Activated T-helper 1 cell treated with anti-CD3 and anti-CD28 coated beads, Interleukin-12 subunit alpha, Interleukin-12 subunit beta, Interleukin-2, Interleukin-4 antibody, amounts not matched to agents 30 ng/mL and 10 ng/mL and 1 ng/mL, durations not matched to agents 14 hours and 24 hours and 36 hours (primary cell): ENCODE measurements around the gene GMEB1. TPM values are rescaled to one million over a fixed set of nuclear protein-coding genes. Genes with fewer than 3 reads are reported as not detected.
A peak's percentile ranks its signal among the peaks of the same experiment; 100 is the strongest.
"Not testable (repeated sequence)": the region's sequence is repeated elsewhere in the genome, so short reads cannot be mapped to it uniquely, and the experiment has no call there.

Experiments used
- DNase-seq: peaks from one replicate; pipeline ENCODE4 v3.0.0; 2021; ENCODE audit warnings: low spot score
- H3K27ac Mint-ChIP-seq: one replicate; pipeline ENCODE4 v1.8.0; 2021; ENCODE audit warnings: mild to moderate bottlenecking, mixed read lengths
- H3K27me3 Mint-ChIP-seq: one replicate; pipeline ENCODE4 v1.8.0; 2022; ENCODE audit warnings: mild to moderate bottlenecking, moderate library complexity, mixed read lengths; ENCODE audit not compliant: insufficient read depth
- H3K36me3 Mint-ChIP-seq: one replicate; pipeline ENCODE4 v1.8.0; 2021; ENCODE audit warnings: low read depth, mixed read lengths
- H3K4me1 Mint-ChIP-seq: one replicate; pipeline ENCODE4 v1.8.0; 2021; ENCODE audit warnings: low read depth, mixed read lengths
- H3K4me3 Mint-ChIP-seq: one replicate; pipeline ENCODE4 v1.8.0; 2021; ENCODE audit warnings: mild to moderate bottlenecking, moderate library complexity, mixed read lengths
- H3K9me3 Mint-ChIP-seq: one replicate; pipeline ENCODE4 v1.8.0; 2021; ENCODE audit warnings: mixed read lengths
- intact Hi-C: fragments of 100-400 bp; cut with micrococcal nuclease; formaldehyde crosslinking; loops from one replicate; pipeline ENCODE4 v1.15.1; 2024
- total RNA-seq: library from RNA; stranded (reverse); gene quantifications from 2 replicates; pipeline ENCODE4 v1.2.3, GENCODE V29; 2022

The GMEB1 gene, protein sequence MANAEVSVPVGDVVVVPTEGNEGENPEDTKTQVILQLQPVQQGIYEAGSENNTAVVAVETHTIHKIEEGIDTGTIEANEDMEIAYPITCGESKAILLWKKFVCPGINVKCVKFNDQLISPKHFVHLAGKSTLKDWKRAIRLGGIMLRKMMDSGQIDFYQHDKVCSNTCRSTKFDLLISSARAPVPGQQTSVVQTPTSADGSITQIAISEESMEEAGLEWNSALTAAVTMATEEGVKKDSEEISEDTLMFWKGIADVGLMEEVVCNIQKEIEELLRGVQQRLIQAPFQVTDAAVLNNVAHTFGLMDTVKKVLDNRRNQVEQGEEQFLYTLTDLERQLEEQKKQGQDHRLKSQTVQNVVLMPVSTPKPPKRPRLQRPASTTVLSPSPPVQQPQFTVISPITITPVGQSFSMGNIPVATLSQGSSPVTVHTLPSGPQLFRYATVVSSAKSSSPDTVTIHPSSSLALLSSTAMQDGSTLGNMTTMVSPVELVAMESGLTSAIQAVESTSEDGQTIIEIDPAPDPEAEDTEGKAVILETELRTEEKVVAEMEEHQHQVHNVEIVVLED
- 27.2 and 30.3 TPM in 2 replicates for total RNA-seq

DNA sequence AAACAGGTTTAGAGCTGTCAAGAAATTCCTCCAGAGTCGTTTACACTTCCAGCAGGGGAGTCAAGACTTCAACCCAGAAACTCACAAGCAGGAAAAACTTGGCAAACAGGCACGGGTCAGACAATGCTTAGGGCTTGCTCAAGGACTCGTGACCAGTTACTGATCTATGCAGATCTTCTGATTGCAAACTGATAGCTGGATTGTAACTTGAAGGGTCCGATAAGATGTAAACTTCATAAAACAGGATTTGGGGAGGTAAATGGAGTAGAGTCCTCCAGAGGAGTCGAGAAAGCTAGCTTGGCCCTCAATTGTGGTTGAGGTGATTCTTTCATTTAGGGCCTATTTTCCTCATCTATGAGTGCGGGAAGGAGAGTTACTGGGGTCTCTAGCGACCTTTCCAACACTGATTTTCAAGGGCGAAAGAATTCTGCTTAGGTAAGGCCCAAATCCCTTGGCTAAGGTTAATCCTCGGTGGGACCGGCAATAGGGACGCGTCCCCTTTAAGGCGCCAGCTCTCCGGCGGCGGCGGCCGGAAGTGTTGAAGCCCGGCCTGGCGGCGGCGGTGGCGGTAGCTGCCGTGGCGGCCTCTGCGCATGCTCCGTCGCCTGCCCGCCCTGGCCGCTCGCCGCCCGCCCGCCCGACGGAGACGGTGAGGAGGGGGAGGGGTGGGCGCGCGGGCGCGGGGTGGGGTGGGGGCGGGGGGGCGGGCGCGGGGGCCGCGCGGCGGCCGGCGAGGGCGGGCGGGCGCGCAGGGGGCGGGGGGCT is at the start of gene GMEB1:
TSS of gene GMEB1 (plus strand) at position 594 of the 765 bp plus-strand sequence. CDS start 14,829 bp downstream, outside the sequence.
- intact Hi-C loops = loop anchor here (1.0 to 5.0 kb wide), 6 partner anchors 20 to 512 kb away; partner anchors contain the start of genes RNU11, SRSF4, TAF12 and YTHDF2
- no peaks in the 10 kb centered on the region for H3K27me3 Mint-ChIP-seq
- peaks cover 11% of the 10 kb centered on the region for H3K4me1 Mint-ChIP-seq
- peak within 1 kb of the TSS; percentile 98 for H3K27ac Mint-ChIP-seq
- H3K36me3 Mint-ChIP-seq = peaks cover 3% of the 10 kb centered on the region
- no peaks in the 10 kb centered on the region for H3K9me3 Mint-ChIP-seq
- H3K4me3 Mint-ChIP-seq = peak within 1 kb of the TSS; percentile 90
- peak; percentile 87 for DNase-seq

GRCh38 chr1:28631713-28632112 is 36.9 kb upstream of the GMEB1 start:
- H3K36me3 Mint-ChIP-seq = peaks cover 3% of the 10 kb centered on the region
- peaks cover 9% of the 10 kb centered on the region for H3K4me1 Mint-ChIP-seq
- DNase-seq = no peak
- H3K4me3 Mint-ChIP-seq = no peak overlapping the region
- H3K27me3 Mint-ChIP-seq = no peaks in the 10 kb centered on the region
- intact Hi-C loops = no loop called here
- no peak overlapping the region for H3K27ac Mint-ChIP-seq
- no peaks in the 10 kb centered on the region for H3K9me3 Mint-ChIP-seq

- H3K36me3 Mint-ChIP-seq = peaks cover 4% of the 10 kb centered on the region
- peaks cover 9% of the 10 kb centered on the region for H3K4me1 Mint-ChIP-seq
- intact Hi-C loops = no loop called here
- no peaks in the 10 kb centered on the region for H3K9me3 Mint-ChIP-seq
- H3K27me3 Mint-ChIP-seq = no peaks in the 10 kb centered on the region
- no peak for DNase-seq
- no peak overlapping the region for H3K4me3 Mint-ChIP-seq
- peak overlapping the region; percentile 25 for H3K27ac Mint-ChIP-seq
Measured at GRCh38 chr1:28632560-28632959, 36.0 kb upstream of the GMEB1 start.

DNA sequence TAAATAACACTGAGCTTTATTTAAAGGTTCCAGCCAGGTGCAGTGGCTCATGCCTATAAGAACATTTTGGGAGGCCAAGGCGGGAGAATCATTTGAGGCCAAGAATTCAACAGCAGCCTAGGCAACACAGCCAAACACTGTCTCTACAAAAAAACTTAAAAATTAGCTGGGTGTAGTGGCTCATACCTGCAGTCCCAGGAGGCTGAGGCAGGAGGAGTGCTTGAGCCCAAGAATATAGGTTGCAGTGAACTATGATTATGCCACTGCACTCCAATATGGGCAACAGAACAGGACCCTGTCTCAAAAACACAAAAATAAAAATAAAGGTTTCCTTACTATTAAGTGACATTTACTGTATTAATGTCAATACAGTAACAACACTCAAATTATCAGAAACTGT is 27.8 kb upstream of the GMEB1 start:
- Mint-ChIP-seq H3K4me1 (peaks cover 47% of the 10 kb centered on the region), H3K36me3 (peaks cover 14% of the 10 kb centered on the region), H3K4me3 (peak overlapping the region; percentile 99), H3K27me3 (no peaks in the 10 kb centered on the region), H3K27ac (no peak overlapping the region), H3K9me3 (no peaks in the 10 kb centered on the region)
- DNase-seq = peak; percentile 24
- intact Hi-C loops = loop anchor here (5.0 to 10.0 kb wide), 2 partner anchors 393 to 556 kb away; partner anchors contain the start of gene EYA3

DNA sequence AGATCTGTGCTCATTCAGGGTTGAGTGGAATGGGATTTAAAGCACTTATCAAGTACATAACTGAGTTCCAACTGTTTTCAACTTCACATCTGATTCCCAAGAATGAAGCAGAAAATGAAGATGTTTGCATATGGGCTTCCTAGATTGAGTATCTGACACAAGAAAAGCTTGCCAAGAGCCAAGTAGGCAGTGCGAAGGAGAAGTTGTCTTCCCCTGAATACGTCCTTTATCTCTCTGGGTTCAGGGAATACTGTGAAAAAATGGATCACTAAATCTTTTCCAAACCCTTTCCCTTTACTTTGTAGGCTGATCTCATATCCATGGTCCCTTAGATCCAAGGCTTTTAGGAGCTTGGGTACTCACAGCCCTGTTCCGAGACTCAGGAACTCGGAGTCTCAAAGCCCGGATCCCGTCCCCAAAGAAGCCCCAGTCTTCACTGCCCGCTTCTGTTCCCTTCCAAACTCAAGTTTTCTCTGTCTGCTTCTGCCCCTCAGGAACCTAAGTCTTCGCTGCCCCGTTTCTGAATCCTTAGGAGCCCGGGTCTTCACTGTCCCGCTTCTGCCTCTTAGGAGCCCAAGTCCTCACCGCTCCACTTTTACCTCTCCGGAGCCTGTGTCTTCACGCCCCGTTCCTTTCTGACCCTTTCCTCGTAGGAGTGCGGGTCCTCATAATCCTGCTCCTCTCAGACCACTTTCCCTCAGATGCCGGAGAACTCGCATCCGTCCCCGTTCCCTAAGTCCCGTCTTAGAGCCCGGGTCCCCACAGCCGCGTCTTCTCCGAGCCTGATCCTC is 26.3 kb upstream of the GMEB1 start:
- Mint-ChIP-seq H3K4me3 (peak overlapping the region; percentile 99), H3K9me3 (no peaks in the 10 kb centered on the region), H3K27me3 (no peaks in the 10 kb centered on the region), H3K4me1 (peaks cover 49% of the 10 kb centered on the region), H3K36me3 (peaks cover 14% of the 10 kb centered on the region), H3K27ac (peak overlapping the region; percentile 99)
- DNase-seq = no peak
- intact Hi-C loops = loop anchor here (2.0 to 10.0 kb wide), 5 partner anchors 123 to 557 kb away; partner anchors contain the start of genes EYA3 and SRSF4

DNA sequence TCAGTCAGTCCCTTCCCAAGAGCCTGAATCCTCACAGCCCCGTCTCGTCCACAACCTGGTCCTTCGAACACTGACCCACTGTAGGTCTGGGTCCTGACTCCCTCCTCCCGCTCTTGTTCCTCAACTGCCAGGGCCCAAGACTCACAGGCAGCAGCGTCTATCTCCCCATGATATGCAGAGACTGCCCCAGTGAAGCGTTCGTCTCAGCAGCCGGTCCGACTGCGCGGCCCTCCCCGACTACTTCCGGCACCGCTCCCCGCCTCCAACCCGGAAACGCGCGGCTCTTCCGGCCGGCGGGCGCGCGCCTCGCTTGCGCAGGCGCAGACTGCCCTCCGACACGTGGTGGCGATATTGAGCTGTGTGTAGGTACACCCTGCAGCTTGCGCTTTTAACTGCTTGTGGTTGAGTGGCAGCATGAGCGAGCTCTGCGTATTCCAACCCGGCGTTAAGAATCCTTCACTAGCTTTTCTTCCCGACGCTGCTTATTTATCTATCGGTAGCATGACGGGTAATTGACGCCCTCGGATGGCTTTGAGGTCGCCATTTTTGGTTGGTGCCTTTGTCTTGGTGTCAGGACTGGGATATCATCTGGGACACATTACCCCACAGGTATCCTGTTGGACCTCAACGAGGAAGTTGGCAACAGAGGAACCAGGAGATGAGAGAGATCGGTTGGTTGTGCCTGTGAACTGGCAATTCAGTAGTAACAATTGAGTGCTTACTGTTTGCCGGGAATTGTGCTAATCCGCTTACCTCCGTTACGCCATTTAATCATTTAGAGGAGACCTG is 25.5 kb upstream of the GMEB1 start, which contains the start of gene TAF12:
TSS of gene TAF12 (minus strand) at position 221 of the 789 bp plus-strand sequence. CDS start 20,986 bp downstream, outside the sequence.
- Mint-ChIP-seq H3K36me3 (peaks cover 12% of the 10 kb centered on the region), H3K4me1 (peaks cover 55% of the 10 kb centered on the region), H3K4me3 (peak within 1 kb of the TSS; percentile 99), H3K27ac (peak within 1 kb of the TSS; percentile 99), H3K9me3 (no peaks in the 10 kb centered on the region), H3K27me3 (no peaks in the 10 kb centered on the region)
- DNase-seq = peak; percentile 85
- intact Hi-C loops = loop anchor here (1.0 to 10.0 kb wide), 11 partner anchors 25 to 558 kb away; partner anchors contain the start of genes EYA3, GMEB1, SRSF4 and TRNAU1AP

DNA sequence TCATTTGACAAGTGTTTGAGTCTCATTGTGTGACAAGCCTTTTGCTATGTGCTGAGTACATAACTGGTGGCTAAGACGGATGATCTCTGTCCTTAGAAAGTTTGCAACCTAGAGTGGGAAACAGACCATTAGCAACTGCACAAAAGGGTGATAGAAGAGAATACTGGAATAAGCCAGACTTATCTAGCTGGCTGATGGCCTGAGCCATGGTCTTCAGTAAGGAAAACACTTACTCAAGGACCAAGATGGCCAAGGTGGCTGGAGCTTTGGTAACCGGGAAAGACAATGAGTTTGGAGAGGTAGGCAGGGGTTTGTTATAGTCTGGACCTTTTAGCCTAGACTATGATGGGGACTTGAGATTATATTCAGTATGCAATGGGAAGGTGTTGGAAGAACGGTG is 24.1 kb upstream of the GMEB1 start:
- peak overlapping the region; percentile 99 for H3K4me3 Mint-ChIP-seq
- no peaks in the 10 kb centered on the region for H3K9me3 Mint-ChIP-seq
- intact Hi-C loops = loop anchor here (5.0 to 10.0 kb wide), 2 partner anchors 397 to 560 kb away; partner anchors contain the start of gene EYA3
- peak overlapping the region; percentile 99 for H3K27ac Mint-ChIP-seq
- DNase-seq = no peak
- H3K27me3 Mint-ChIP-seq = no peaks in the 10 kb centered on the region
- peaks cover 12% of the 10 kb centered on the region for H3K36me3 Mint-ChIP-seq
- H3K4me1 Mint-ChIP-seq = peaks cover 66% of the 10 kb centered on the region

- H3K36me3 Mint-ChIP-seq = peaks cover 10% of the 10 kb centered on the region
- not testable (repeated sequence) for H3K4me3 Mint-ChIP-seq, H3K27ac Mint-ChIP-seq, H3K27me3 Mint-ChIP-seq, DNase-seq, H3K9me3 Mint-ChIP-seq
- H3K4me1 Mint-ChIP-seq = peaks cover 60% of the 10 kb centered on the region
- intact Hi-C loops = loop anchor here (10.0 kb wide), 1 partner anchor 561 kb away; the partner anchor contains the start of gene EYA3
Measured at GRCh38 chr1:28645406-28645805, 23.2 kb upstream of the GMEB1 start.

DNA sequence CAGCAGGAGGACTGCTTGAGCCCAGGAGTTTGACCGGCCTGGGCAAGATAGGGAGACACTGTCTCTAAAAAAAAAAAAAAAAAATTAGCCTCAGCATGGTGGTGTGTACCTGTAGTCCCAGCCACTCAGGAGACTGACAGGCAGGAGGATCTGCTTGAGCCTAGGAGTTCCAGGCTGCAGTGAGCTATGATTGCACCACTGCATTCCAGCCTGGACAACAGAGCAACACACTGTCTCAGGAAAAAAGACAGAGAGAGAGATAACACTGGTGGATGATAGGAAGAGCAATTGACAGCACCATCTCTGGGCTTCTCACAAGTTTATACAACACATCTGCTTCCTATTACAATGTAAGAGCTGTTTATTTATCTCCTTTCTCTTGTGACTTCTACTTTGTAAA is 22.5 kb upstream of the GMEB1 start:
- DNase-seq = no peak
- Mint-ChIP-seq H3K9me3 (no peaks in the 10 kb centered on the region), H3K4me3 (peak overlapping the region; percentile 16), H3K27ac (no peak overlapping the region), H3K36me3 (peaks cover 10% of the 10 kb centered on the region), H3K4me1 (peaks cover 54% of the 10 kb centered on the region), H3K27me3 (no peaks in the 10 kb centered on the region)
- intact Hi-C loops = loop anchor here (10.0 kb wide), 1 partner anchor 561 kb away; the partner anchor contains the start of gene EYA3

DNA sequence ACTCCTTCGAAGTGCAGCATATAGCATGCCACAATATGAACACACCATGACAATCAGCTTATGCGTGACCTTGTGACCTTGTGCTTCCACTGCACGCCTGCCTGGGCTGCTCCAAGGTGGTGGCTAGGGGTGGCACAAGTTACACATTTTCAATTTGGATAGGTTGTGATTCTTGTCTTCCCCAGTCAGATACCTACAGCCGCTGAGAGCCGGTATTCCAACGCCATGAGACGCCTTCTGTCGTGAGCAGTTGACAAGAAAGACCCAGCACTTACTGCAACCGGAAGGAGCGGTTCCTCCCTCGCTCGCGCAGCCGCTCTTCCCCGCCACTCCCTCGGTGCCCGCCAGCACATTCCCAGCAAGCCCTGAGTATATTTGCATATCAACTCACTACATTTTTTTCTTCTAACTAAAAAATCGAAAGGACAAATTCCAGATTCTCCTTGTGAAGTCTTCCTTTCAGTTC is 20.5 kb upstream of the GMEB1 start:
- H3K27me3 Mint-ChIP-seq = peaks cover 2% of the 10 kb centered on the region
- peaks cover 35% of the 10 kb centered on the region for H3K4me1 Mint-ChIP-seq
- peak; percentile 85 for DNase-seq
- H3K36me3 Mint-ChIP-seq = peaks cover 6% of the 10 kb centered on the region
- intact Hi-C loops = loop anchor here (1.0 to 10.0 kb wide), 8 partner anchors 20 to 563 kb away; partner anchors contain the start of genes EYA3, GMEB1, MED18 and TRNAU1AP
- peak overlapping the region; percentile 92 for H3K4me3 Mint-ChIP-seq
- no peaks in the 10 kb centered on the region for H3K9me3 Mint-ChIP-seq
- peak overlapping the region; percentile 100 for H3K27ac Mint-ChIP-seq
